SJSA1 (cell line): Measurements from ENCODE around the gene CPT1B. TPM values are rescaled to one million over a fixed set of nuclear protein-coding genes. Genes with fewer than 3 reads are reported as not detected.

Experiments used
- DNase-seq, 2 experiments: peaks; one replicate each; pipeline ENCODE4 v3.0.0-alpha.2; 2015 to 2020; ENCODE audit warnings: low spot score in 2 of 2, low read depth in 1 of 2
- H3K27ac ChIP-seq: fragments of 250-450 bp; sonication (Bioruptor Pico); 2 replicates; pipeline ENCODE4 v1.5.1; 2020; ENCODE audit warnings: mild to moderate bottlenecking, moderate library complexity
- H3K27me3 ChIP-seq: fragments of 250-450 bp; sonication (Bioruptor Pico); replicated peaks from 2 replicates; pipeline ENCODE4 v1.5.1; 2020; ENCODE audit warnings: mild to moderate bottlenecking, moderate library complexity
- H3K36me3 ChIP-seq: fragments of 250-450 bp; sonication (Bioruptor Pico); 2 replicates; pipeline ENCODE4 v1.5.1; 2020; ENCODE audit warnings: mild to moderate bottlenecking
- H3K4me1 ChIP-seq: fragments of 250-450 bp; sonication (Bioruptor Pico); replicated peaks from 2 replicates; pipeline ENCODE4 v1.6.1; 2021; ENCODE audit warnings: mild to moderate bottlenecking
- H3K4me3 ChIP-seq: fragments of 250-450 bp; sonication (Bioruptor Pico); 2 replicates; pipeline ENCODE4 v1.5.1; 2020; ENCODE audit warnings: mild to moderate bottlenecking
- H3K9me3 ChIP-seq: fragments of 250-450 bp; sonication (Bioruptor Pico); replicated peaks from 2 replicates; pipeline ENCODE4 v1.5.1; 2020; ENCODE audit warnings: mild to moderate bottlenecking
- total RNA-seq: library from RNA; depleted of rRNA; stranded (reverse); fragments of >200 nt; shearing (Covaris generic); gene quantifications from 2 replicates; pipeline ENCODE4 v1.2.3, GENCODE V29; 2014

The CPT1B gene
- total RNA-seq, 1 experiment from 2014 or later = 1.7 TPM

GRCh38 chr22:50605613-50606074 is 27.4 kb upstream of the CPT1B start:
- no peak overlapping the region for H3K27ac ChIP-seq
- peak in 1 of 2 experiments; percentile 32 for DNase-seq
- H3K36me3 ChIP-seq = no peaks in the 10 kb centered on the region
- no peaks in the 10 kb centered on the region for H3K4me1 ChIP-seq
- no peaks in the 10 kb centered on the region for H3K9me3 ChIP-seq
- no peak overlapping the region for H3K4me3 ChIP-seq
- peaks cover 63% of the 10 kb centered on the region for H3K27me3 ChIP-seq

DNA sequence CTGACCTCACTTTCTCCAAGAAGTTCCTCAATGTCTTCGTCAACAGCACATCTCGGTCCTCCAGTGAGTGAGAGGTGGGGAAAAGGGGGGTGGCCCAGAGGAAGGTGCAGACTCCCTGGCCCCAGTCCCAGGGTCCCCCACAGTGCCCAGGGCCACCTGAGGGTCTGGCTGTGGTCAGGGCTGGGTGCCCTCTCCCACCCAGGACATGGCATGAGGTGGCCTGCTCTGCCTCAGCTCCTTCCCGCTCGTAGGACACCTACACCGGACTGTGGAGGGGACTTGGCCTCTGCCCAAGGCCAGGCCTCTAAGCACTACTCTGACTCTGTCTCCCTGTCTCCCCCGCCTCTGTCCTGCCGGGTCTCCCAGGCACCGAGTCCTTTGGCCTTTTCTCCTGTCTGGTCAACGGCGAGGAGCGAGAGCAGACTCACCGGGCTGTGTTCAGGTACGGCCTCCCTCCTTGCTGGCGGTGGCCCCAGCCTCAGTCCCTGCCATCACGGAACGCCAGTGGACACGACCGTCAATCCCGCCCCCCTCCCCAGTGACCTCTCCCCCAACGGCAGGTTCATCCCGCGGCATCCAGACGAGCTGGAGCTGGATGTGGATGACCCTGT is 26.9 kb upstream of the CPT1B start:
- H3K27ac ChIP-seq = no peak overlapping the region
- no peaks in the 10 kb centered on the region for H3K9me3 ChIP-seq
- H3K27me3 ChIP-seq = peaks cover 60% of the 10 kb centered on the region
- DNase-seq = no peak
- H3K4me3 ChIP-seq = no peak overlapping the region
- no peaks in the 10 kb centered on the region for H3K36me3 ChIP-seq
- no peaks in the 10 kb centered on the region for H3K4me1 ChIP-seq

DNA sequence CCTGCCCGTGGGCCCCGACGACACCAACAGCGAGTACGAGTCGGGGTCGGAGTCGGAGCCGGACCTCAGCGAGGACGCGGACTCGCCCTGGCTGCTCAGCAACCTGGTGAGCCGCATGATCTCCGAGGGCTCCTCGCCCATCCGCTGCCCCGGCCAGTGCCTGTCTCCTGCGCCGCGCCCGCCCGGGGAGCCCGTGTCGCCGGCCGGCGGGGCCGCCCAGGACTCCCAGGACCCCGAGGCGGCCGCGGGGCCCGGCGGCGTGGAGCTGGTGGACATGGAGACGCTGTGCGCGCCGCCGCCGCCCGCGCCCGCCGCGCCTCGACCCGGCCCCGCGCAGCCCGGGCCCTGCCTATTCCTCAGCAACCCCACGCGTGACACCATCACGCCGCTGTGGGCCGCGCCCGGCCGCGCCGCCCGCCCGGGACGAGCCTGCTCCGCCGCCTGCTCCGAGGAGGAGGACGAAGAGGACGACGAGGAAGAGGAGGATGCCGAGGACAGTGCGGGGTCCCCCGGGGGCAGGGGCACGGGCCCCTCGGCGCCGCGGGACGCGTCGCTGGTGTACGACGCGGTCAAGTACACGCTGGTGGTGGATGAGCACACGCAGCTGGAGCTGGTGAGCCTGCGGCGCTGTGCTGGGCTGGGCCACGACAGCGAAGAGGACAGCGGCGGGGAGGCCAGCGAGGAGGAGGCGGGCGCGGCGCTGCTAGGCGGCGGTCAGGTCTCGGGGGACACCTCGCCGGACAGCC is 26.2 kb upstream of the CPT1B start:
- Histone ChIP-seq H3K4me1 (no peaks in the 10 kb centered on the region), H3K27me3 (peaks cover 60% of the 10 kb centered on the region), H3K36me3 (no peaks in the 10 kb centered on the region), H3K9me3 (no peaks in the 10 kb centered on the region), H3K4me3 (no peak overlapping the region), H3K27ac (no peak overlapping the region)
- peak in 1 of 2 experiments; percentile 38 for DNase-seq

DNA sequence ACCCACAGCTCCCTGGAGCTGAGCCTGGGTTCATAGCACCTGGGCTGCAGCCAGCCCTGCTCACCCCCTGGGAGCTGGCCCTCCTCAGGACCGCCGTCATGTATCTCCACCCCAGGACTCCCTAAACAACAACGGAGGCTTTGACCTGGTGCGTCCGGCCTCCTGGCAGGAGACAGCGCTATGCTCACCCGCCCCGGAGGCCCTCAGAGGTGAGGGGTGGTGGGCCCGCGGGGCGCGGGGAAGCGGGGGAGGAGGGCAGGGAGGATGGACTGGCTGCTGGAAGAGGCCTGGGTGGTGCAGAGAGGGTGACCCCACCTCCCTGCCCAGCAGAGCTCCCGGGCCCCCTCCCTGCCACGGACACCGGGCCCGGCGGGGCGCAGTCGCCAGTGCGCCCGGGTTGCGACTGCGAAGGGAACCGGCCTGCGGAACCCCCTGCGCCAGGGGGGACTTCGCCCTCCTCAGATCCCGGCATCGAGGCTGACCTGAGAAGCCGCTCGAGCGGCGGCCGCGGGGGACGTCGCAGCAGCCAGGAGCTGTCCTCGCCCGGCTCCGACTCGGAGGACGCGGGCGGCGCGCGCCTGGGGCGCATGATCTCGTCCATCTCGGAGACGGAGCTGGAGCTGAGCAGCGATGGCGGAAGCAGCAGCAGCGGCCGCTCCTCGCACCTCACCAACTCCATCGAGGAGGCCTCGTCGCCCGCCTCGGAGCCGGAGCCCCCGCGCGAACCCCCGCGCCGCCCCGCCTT is 25.5 kb upstream of the CPT1B start:
- Histone ChIP-seq H3K36me3 (no peaks in the 10 kb centered on the region), H3K9me3 (no peaks in the 10 kb centered on the region), H3K27ac (no peak overlapping the region), H3K4me1 (no peaks in the 10 kb centered on the region), H3K4me3 (no peak overlapping the region), H3K27me3 (peaks cover 55% of the 10 kb centered on the region)
- DNase-seq = peak in 1 of 2 experiments; percentile 39

DNA sequence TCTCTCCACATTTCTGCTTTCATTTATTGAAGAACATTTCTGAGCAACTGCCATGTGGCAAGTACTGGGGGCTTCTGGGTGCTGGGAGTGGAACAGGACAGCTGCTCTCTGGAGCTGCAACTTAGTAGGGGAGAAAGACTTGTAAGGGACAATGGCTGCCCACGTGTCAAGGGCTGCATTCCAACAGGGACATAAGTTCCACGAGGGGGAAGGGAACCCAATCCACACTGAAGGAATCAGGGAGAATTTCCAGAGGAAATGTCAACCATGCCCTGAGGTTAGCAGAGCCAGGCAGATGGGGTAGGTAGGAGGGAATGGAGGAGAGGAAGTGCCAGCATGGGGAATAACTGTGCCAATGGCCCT is 24.1 kb upstream of the CPT1B start:
- Histone ChIP-seq H3K36me3 (no peaks in the 10 kb centered on the region), H3K9me3 (no peaks in the 10 kb centered on the region), H3K27me3 (peaks cover 55% of the 10 kb centered on the region), H3K4me3 (no peak overlapping the region), H3K27ac (no peak overlapping the region), H3K4me1 (no peaks in the 10 kb centered on the region)
- no peak for DNase-seq

DNA sequence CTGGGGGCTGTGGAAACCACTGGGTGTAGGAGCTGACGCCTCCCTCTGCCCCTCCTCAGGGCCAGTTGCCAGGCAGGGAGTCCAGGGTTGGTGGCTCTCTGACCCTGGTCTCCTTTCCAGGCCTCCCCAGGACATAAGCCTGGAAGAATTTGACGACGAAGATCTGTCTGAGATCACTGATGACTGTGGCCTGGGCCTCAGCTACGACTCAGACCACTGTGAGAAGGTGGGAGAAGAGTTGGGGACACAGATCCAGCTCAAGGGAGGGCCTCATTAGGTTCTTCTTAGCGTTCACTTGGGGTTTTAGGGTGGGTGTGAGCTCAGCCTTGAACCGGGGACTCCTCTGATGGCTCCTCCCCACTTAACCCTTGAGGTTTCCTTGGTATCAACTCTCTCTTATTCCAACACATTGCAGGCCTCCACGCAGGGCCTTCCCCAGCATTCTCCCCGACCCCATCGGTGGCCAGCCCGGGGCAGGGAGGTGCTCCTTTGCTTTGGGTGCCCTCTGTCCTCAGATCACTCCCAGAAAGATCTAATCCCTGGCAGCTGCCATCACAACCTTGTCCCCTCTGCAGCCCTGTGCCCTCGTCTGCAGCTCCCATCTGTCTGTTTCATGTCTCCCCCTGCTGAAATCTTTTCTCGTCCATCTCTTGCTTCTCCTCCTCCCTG is 23.6 kb upstream of the CPT1B start:
- H3K9me3 ChIP-seq = no peaks in the 10 kb centered on the region
- H3K4me1 ChIP-seq = no peaks in the 10 kb centered on the region
- DNase-seq = peak in 1 of 2 experiments; percentile 35
- no peaks in the 10 kb centered on the region for H3K36me3 ChIP-seq
- no peak overlapping the region for H3K27ac ChIP-seq
- H3K27me3 ChIP-seq = peaks cover 53% of the 10 kb centered on the region
- H3K4me3 ChIP-seq = no peak overlapping the region

GRCh38 chr22:50600967-50601668 is 22.9 kb upstream of the CPT1B start:
- H3K27me3 ChIP-seq = peaks cover 51% of the 10 kb centered on the region

DNA sequence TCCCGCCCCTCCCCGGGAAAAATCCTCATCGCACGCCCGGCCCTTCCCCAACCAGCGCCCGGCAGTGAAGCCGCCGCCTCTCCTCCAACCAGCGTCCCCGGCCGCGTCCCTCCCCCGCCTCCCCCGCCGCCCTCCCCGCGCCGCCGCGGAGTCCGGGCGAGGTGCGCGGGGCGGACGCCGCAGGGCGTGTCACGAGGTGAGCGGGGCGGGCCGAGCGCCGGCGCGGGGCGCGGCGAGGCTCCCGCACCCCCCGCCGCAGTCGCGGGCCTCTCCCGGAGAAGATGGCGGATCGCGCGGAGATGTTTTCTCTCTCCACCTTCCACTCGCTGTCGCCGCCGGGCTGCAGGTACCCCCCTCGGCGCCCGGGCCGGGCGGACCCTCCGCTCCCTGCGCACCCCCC is 22.3 kb upstream of the CPT1B start, which contains the start of gene MAPK8IP2:
MAPK8IP2 (plus strand) TSS at position 256 of the 400 bp plus-strand sequence; CDS start at position 282, 26 bp downstream.
- no peak within 1 kb of the TSS for H3K4me3 ChIP-seq
- H3K4me1 ChIP-seq = no peaks in the 10 kb centered on the region
- H3K9me3 ChIP-seq = no peaks in the 10 kb centered on the region
- H3K27me3 ChIP-seq = peaks cover 47% of the 10 kb centered on the region
- H3K27ac ChIP-seq = no peak within 1 kb of the TSS
- DNase-seq = no peak
- H3K36me3 ChIP-seq = no peaks in the 10 kb centered on the region

More at GRCh38 chr22:50600967-50601668, 22.9 kb upstream of the CPT1B start:
- Histone ChIP-seq H3K27ac (no peak overlapping the region), H3K36me3 (no peaks in the 10 kb centered on the region), H3K4me1 (no peaks in the 10 kb centered on the region), H3K4me3 (no peak overlapping the region), H3K9me3 (no peaks in the 10 kb centered on the region)
- peak in 1 of 2 experiments; percentile 43 for DNase-seq

- H3K4me1 ChIP-seq = no peaks in the 10 kb centered on the region
- H3K27me3 ChIP-seq = peaks cover 43% of the 10 kb centered on the region
- DNase-seq = peak; percentile 24 to 36
- no peaks in the 10 kb centered on the region for H3K9me3 ChIP-seq
- no peak overlapping the region for H3K27ac ChIP-seq
- no peak overlapping the region for H3K4me3 ChIP-seq
- no peaks in the 10 kb centered on the region for H3K36me3 ChIP-seq
Observed at GRCh38 chr22:50599816-50600455, 21.7 kb upstream of the CPT1B start.

DNA sequence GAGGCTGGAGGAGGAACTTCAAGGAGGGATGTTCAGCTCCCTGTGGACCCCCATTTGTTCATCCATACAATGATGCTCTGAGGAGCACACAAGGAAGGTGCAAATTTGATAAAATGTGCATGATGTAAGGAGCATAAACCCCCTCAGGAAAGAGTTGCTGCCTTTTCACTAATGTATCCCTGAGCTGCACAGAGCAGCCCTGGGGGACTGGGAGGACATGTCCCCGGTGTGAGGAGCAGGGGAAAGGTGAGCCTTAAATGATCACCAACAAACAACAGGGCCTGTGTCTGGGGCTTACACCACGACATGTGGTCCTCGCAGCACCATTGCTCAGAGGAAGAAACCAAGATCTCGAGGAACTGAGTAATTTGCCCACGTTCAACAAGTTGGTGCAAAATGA is 18.9 kb upstream of the CPT1B start:
- DNase-seq = no peak
- peaks cover 33% of the 10 kb centered on the region for H3K27me3 ChIP-seq

DNA sequence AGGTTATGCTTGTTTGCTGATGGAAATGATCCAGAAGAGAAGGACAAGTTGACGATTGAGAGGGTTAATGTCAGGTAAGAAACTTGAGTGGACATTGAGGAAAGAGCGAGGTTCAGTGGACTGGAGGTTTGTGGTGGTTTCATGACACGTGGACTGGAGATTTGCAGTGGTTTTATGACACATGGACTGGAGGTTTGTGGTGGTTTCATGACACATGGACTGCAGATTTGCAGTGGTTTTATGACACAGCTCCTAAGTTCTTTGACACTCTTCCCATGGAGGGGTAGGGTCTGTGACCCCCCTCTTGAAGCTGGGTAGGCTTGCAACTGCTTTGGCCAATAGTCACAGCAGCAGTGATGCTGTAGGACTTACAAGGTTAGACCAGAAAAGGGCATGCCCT is 17.0 kb upstream of the CPT1B start:
- no peak overlapping the region for H3K27ac ChIP-seq
- peaks cover 34% of the 10 kb centered on the region for H3K27me3 ChIP-seq
- no peak for DNase-seq
- H3K4me3 ChIP-seq = no peak overlapping the region
- no peaks in the 10 kb centered on the region for H3K4me1 ChIP-seq
- H3K36me3 ChIP-seq = no peaks in the 10 kb centered on the region
- H3K9me3 ChIP-seq = no peaks in the 10 kb centered on the region

More for the DNA sequence above, 18.9 kb upstream of the CPT1B start:
- no peak overlapping the region for H3K4me3 ChIP-seq
- H3K9me3 ChIP-seq = no peaks in the 10 kb centered on the region
- H3K27ac ChIP-seq = no peak overlapping the region
- H3K36me3 ChIP-seq = no peaks in the 10 kb centered on the region
- no peaks in the 10 kb centered on the region for H3K4me1 ChIP-seq

DNA sequence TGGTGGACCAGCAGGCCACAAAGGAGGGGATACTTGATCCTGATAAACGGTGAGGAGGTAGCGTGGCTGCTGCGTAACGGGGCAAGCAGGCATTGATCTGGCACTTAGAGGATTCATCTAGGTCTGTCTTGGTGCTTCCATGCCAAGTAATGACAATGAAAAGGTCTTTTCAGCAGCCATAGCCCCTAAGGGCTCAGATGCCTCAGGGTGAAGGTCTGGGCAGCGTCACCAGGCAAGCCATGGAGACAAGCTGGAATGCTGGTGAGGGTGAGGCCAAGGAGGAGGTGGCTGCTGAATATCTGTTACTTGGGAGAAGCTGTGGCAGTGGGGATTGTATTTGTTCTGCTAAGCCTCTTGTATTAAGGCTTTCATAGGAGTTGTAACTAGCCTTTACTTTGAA is 9.2 kb upstream of the CPT1B start:
- Histone ChIP-seq H3K27me3 (peaks cover 12% of the 10 kb centered on the region), H3K27ac (no peak overlapping the region), H3K4me3 (no peak overlapping the region), H3K9me3 (no peaks in the 10 kb centered on the region), H3K36me3 (peaks cover 2% of the 10 kb centered on the region), H3K4me1 (0 out of 2 replicates have a peak, but pooled peaks cover 4% of the 10 kb centered on the region)
- no peak for DNase-seq
